Effector memory CD8-positive, alpha-beta T cell (primary cell): ENCODE measurements around the gene SNPH.

Source experiments
- ATAC-seq: fragments of 150-1000 bp; cut with Tn5 transposase; replicated peaks from 2 replicates; pipeline ENCODE4 v1.10.0; 2021; ENCODE audit warnings: mild to moderate bottlenecking, moderate library complexity
- DNase-seq, 3 experiments: peaks; one replicate each; pipeline ENCODE4 v3.0.0; 2021
- H3K27ac Mint-ChIP-seq, 2 donors: one replicate each; pipeline ENCODE4 v1.8.0; 2022; ENCODE audit warnings: mild to moderate bottlenecking in 2 of 2, mixed read lengths in 2 of 2, moderate library complexity in 2 of 2
- H3K27me3 Mint-ChIP-seq, 2 donors: one replicate each; pipeline ENCODE4 v1.8.0; 2022; ENCODE audit warnings: mixed read lengths in 2 of 2
- H3K36me3 Mint-ChIP-seq: one replicate; pipeline ENCODE4 v1.8.0; 2022; ENCODE audit warnings: mild to moderate bottlenecking, moderate library complexity, mixed read lengths; ENCODE audit not compliant: insufficient read depth
- H3K4me1 Mint-ChIP-seq, 2 donors: one replicate each; pipeline ENCODE4 v1.8.0; 2022; ENCODE audit warnings: low read depth in 2 of 2, mixed read lengths in 2 of 2
- H3K4me3 Mint-ChIP-seq, 2 donors: one replicate each; pipeline ENCODE4 v1.8.0; 2022; ENCODE audit warnings: mild to moderate bottlenecking in 2 of 2, mixed read lengths in 2 of 2, moderate library complexity in 2 of 2
- H3K9me3 Mint-ChIP-seq, 2 donors: one replicate each; pipeline ENCODE4 v1.8.0; 2022; ENCODE audit warnings: mixed read lengths in 2 of 2

The SNPH gene

DNA sequence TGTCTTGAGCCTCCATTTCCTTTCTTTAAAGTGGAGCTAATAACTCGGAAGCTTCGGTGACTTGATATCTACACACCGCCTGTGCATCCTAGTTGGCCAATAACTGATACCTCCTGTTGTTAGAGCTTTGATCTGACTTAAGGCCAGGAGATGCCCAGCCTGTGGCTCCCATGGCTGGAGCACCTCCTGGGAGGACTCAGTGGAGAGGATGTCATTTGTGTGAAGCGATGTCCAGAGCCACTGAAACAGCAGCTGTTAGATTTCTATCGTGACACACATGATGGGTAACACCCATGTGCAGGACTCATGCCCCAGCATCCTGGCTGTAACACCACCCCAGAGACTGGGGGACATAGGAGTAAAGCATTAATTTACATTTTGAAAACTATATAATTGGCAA is 32.1 kb downstream of the SNPH start:
- H3K9me3 Mint-ChIP-seq, result no peaks in the 10 kb centered on the region
- H3K4me1 Mint-ChIP-seq, result peaks cover 8 to 15% of the 10 kb centered on the region in 2 donors
- H3K27ac Mint-ChIP-seq, result no peak overlapping the region
- H3K36me3 Mint-ChIP-seq, result no peaks in the 10 kb centered on the region
- DNase-seq, result no peak
- H3K4me3 Mint-ChIP-seq, result no peak overlapping the region
- H3K27me3 Mint-ChIP-seq, result no peaks in the 10 kb centered on the region
- no peak for ATAC-seq

DNA sequence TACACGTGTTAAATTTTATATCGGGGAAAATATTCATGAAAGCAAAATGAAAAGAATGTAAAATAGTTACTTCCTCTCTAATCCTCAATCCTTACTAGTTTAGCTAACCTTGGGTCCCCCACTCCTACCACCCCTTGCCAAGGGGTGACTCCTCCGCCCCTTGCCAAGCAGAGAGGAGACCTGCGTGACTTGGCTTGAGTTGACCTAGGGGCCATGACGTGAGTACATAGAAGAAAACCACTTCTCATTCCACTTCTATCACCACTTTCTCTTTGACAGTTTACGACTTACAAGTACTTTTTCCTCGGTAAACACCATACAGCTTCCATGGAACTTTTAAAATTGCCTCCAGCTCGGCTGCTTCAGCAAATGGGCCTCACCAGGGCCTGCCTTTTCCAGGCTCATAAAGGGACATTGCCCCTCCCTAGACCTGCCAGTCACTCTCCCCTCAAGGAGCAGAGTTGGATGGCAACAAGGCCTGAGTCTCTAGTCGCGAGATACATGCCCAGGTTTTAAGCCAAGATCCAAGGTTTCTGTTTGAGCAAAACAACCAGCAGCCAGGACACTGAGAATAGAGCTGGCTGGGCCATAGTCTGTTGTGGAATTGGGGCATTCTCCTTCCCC is 32.9 kb downstream of the SNPH start:
- Mint-ChIP-seq H3K9me3 (no peaks in the 10 kb centered on the region), H3K4me1 (peaks cover 8 to 15% of the 10 kb centered on the region in 2 donors), H3K27ac (no peak overlapping the region), H3K27me3 (no peaks in the 10 kb centered on the region), H3K36me3 (no peaks in the 10 kb centered on the region), H3K4me3 (no peak overlapping the region)
- no peak for ATAC-seq
- DNase-seq, result no peak

DNA sequence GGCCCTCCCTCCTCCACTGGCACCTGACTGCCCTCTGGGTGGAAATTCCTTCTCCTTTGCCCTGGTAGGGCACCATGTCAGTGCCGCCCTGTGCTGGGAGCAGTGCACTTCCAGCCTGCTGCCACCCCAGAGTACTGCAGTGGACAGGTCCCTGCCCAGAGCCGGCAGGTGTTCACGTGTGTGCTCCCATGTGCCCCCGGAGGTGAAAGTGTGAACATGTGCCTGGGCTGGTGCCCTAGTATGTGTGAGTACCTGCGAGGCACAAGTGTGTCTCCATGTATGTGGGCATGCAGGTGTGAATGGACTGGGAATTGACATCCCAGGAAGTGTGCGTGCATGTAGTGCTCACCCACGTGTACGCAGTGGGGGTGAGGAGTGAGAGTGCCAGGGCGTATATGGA is 33.4 kb downstream of the SNPH start:
- DNase-seq (no peak), ATAC-seq (peak; percentile 49)
- Mint-ChIP-seq H3K4me1 (peaks cover 8 to 15% of the 10 kb centered on the region in 2 donors), H3K36me3 (peaks cover 3% of the 10 kb centered on the region), H3K27ac (peak overlapping the region in 1 of 2 donors; percentile 13), H3K27me3 (no peaks in the 10 kb centered on the region), H3K4me3 (no peak overlapping the region), H3K9me3 (no peaks in the 10 kb centered on the region)

DNA sequence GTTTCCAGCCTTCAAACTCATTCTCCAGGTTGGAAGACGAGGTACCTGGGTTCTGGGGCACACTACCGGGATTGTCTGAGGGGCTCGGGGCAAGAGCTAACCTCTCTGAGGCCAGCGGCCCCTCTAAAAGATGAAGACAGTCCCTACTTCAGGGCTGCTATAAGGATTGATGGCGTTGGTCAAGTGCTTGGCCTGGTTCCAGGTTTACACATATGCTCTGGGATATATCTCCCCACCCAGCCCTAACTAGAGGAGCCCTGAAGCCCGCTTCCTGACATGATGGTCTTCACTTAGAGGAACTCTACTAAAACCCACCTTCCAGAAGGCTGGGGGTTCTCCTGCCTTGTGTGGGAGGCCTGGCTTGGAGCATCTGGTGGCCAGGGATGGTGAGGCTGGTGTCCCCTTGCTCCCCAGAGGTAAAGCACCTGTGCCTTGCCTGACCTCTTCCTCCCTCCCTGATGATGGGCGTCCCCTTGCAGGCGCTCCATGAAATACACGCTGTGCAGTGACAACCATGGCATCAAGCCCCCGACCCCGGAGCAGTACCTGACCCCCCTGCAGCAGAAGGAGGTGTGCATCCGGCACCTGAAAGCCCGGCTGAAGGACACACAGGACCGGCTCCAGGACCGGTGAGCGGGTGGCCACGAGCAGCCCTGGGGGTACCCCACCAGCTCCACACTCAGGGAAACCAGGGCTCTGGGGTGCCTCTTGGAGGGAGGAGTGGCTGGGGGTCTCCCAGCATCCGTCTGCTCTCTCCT is 34.2 kb downstream of the SNPH start:
- Mint-ChIP-seq H3K4me1 (peaks cover 8 to 15% of the 10 kb centered on the region in 2 donors), H3K27ac (peak overlapping the region; percentile 92 to 94), H3K4me3 (no peak overlapping the region), H3K9me3 (no peaks in the 10 kb centered on the region), H3K36me3 (peaks cover 3% of the 10 kb centered on the region), H3K27me3 (no peaks in the 10 kb centered on the region)
- DNase-seq (no peak), ATAC-seq (no peak)

DNA sequence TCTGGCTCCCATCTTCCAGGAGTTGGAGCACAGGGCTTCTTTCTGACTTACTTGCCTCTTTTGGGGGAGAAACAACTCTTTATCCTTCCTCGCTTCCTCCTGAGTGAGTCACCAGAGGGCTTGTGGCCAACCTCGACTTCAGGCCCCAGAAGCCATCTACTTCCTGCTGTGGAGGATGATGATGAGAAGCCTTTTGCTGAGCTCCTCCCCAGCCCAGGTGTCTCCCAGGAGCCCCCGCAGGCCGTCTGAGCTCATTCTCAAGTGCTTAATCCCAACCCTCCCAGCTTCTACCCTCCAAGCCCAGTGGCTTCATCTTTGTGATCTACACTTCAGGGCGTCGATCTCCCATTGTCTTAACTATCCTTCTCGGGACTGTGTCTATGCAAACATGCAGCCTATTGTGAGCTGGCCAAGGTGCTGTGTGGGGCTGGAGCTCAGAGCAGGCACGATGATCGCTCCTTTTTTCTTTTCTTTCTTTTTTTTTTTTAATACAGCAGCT is 35.0 kb downstream of the SNPH start:
- peak overlapping the region; percentile 59 to 64 for H3K4me3 Mint-ChIP-seq

DNA sequence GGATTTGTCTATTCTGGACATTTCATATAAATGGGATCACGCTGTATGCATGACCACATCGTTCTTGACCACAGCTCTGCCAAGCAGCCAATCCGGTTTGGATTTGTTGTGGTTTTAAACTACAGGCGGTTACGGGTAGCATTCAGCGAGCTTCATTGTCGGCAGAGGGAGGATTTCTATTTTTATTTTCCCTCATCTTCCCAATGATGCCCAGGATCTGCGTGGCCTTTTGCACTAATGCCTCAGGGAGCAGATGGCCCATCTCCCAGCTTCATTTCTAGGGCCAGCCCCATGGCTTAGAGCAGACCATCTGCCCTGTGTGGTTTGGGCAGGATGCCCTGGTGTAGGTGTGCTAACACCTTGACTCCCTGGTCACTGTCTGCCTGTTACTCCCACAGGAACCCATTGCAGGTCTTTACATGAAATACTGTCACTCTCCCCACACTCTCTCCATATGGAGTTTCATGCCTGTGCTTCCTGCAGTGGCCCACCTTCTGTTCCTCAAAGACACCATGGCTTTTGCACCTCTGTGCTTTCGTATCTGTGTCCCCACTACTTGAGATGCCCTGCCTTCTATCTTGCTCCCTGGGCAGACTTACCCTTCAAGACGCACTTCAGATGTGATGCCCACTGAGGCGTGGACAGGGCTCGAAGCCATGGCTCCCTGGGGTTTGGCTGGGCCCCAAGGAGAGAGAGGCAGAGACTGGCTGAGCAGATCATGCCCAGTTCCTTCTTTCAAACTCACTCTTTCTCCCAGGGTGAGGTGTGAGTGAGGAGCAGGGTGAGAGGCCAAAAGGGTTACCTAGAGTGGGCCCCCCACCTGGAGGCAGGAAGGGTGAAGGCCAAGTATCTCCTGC is 36.8 kb downstream of the SNPH start:
- peaks cover 8 to 13% of the 10 kb centered on the region in 2 donors for H3K4me1 Mint-ChIP-seq
- H3K27me3 Mint-ChIP-seq, result no peaks in the 10 kb centered on the region
- peak; percentile 22 for ATAC-seq
- no peak overlapping the region for H3K27ac Mint-ChIP-seq
- DNase-seq, result no peak
- H3K4me3 Mint-ChIP-seq, result no peak overlapping the region
- H3K9me3 Mint-ChIP-seq, result no peaks in the 10 kb centered on the region
- H3K36me3 Mint-ChIP-seq, result peaks cover 6% of the 10 kb centered on the region

More for the DNA sequence above, 35.0 kb downstream of the SNPH start:
- no peaks in the 10 kb centered on the region for H3K9me3 Mint-ChIP-seq
- ATAC-seq (peak; percentile 73), DNase-seq (peak in 1 of 3 experiments; percentile 19)
- H3K36me3 Mint-ChIP-seq, result peaks cover 3% of the 10 kb centered on the region
- no peaks in the 10 kb centered on the region for H3K27me3 Mint-ChIP-seq
- peaks cover 8 to 15% of the 10 kb centered on the region in 2 donors for H3K4me1 Mint-ChIP-seq
- peak overlapping the region; percentile 92 to 94 for H3K27ac Mint-ChIP-seq

DNA sequence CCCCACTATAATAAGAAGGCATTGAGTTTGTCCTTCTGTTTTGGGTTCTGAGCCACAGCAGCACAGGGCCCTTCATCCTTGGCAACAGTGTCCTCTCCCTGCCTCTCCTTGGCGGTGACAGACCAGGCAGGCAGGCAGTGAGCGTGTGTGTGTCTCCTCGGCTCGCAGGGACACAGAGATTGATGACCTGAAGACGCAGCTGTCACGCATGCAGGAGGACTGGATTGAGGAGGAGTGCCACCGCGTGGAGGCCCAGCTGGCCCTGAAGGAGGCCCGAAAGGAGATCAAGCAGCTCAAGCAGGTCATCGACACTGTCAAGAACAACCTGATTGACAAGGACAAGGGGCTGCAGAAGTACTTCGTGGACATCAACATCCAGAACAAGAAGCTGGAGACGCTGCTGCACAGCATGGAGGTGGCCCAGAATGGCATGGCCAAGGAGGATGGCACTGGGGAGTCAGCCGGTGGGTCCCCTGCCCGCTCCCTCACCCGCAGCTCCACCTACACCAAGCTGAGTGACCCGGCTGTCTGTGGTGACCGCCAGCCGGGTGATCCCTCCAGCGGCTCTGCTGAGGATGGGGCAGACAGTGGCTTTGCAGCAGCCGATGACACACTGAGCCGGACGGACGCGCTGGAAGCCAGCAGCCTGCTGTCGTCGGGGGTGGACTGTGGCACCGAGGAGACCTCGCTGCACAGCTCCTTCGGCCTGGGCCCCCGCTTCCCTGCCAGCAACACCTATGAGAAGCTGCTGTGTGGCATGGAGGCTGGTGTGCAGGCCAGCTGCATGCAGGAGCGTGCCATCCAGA is 38.8 kb downstream of the SNPH start:
- Mint-ChIP-seq H3K4me1 (peaks cover 8 to 11% of the 10 kb centered on the region in 2 donors), H3K4me3 (no peak overlapping the region), H3K36me3 (peaks cover 6% of the 10 kb centered on the region), H3K27ac (no peak overlapping the region), H3K9me3 (no peaks in the 10 kb centered on the region), H3K27me3 (no peaks in the 10 kb centered on the region)
- DNase-seq (no peak), ATAC-seq (no peak)

DNA sequence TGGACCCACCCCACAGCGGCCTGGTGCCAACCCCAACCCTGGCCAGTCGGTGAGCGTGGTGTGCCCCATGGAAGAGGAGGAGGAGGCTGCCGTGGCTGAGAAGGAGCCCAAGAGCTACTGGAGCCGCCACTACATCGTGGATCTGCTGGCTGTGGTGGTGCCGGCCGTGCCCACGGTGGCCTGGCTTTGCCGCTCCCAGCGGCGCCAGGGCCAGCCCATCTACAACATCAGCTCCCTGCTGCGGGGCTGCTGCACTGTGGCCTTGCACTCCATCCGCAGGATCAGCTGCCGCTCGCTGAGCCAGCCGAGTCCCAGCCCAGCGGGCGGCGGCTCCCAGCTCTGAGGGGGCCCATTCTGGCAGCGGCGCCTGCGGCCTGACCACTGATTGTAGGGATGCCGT is 39.6 kb downstream of the SNPH start:
- Mint-ChIP-seq H3K36me3 (peaks cover 6% of the 10 kb centered on the region), H3K9me3 (no peaks in the 10 kb centered on the region), H3K27ac (no peak overlapping the region), H3K4me3 (no peak overlapping the region), H3K27me3 (no peaks in the 10 kb centered on the region), H3K4me1 (peaks cover 7 to 8% of the 10 kb centered on the region in 2 donors)
- DNase-seq (no peak), ATAC-seq (no peak)

DNA sequence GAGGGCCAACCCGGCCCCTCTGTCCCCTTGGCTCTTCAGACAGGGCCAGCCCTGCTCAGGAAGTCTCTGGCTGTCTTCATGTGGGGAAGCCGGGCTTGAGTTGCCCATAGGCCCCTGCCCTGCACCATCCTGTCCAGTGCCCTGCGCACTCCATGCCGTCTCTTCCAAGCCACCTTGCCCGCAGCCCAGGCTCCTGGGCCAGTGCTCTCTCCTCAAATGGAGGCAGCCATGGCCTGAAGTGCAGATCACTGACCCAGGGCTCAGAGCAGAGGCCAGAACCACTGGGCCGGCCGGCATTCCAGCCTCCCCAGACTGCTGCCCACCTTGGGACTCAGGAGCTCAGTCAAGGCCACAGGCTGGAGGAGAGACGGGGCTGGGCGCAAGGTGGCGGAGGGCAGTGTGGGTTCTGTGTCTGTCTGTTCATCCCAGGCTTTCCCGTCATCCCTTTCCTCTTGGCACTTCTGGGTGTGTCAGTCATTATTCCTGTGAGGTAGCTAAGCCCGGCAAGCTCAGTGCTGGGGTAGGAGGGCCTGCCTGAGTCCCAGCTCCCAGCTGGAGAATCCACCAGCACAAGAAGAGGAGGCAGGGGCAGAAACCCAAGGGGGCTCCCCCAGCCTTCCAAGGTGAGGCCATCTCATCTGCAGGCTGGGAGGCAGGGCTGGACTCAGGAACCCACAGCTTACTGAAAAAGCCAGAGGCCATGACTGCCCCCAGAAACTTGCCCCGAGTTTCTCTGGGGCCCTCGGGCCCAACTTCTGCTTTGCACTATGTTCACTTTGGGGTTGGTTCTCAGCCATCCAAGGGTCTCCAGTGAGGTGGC is 40.4 kb downstream of the SNPH start:
- H3K27me3 Mint-ChIP-seq, result no peaks in the 10 kb centered on the region
- DNase-seq (no peak), ATAC-seq (no peak)
- no peak overlapping the region for H3K27ac Mint-ChIP-seq
- peaks cover 6% of the 10 kb centered on the region for H3K36me3 Mint-ChIP-seq
- H3K4me3 Mint-ChIP-seq, result no peak overlapping the region
- no peaks in the 10 kb centered on the region for H3K9me3 Mint-ChIP-seq
- H3K4me1 Mint-ChIP-seq, result peaks cover 0 to 1% of the 10 kb centered on the region in 2 donors

DNA sequence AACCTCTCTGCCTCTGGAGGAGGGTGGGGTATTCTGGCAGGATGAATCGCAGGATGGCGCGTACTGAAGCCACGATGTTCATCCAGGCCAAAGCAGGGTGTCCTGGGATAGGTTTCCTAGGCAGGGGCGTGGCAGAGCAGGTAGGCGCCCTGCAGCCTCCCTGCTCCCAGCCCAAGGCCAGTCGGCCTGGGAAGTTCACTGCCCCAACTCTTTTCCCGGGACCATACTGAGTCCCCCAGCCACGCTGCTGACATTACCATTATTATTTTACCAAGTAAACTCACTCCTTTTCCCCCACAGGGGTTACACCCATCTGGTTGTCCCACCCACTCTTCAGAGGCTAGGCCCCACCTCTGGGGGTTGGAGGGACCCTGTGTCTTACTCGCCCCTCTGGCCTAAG is 41.1 kb downstream of the SNPH start:
- H3K9me3 Mint-ChIP-seq, result no peaks in the 10 kb centered on the region
- peaks cover 6% of the 10 kb centered on the region for H3K36me3 Mint-ChIP-seq
- H3K27ac Mint-ChIP-seq, result no peak overlapping the region
- DNase-seq (no peak), ATAC-seq (no peak)
- peaks cover 0 to 1% of the 10 kb centered on the region in 2 donors for H3K4me1 Mint-ChIP-seq
- H3K4me3 Mint-ChIP-seq, result no peak overlapping the region
- H3K27me3 Mint-ChIP-seq, result no peaks in the 10 kb centered on the region

DNA sequence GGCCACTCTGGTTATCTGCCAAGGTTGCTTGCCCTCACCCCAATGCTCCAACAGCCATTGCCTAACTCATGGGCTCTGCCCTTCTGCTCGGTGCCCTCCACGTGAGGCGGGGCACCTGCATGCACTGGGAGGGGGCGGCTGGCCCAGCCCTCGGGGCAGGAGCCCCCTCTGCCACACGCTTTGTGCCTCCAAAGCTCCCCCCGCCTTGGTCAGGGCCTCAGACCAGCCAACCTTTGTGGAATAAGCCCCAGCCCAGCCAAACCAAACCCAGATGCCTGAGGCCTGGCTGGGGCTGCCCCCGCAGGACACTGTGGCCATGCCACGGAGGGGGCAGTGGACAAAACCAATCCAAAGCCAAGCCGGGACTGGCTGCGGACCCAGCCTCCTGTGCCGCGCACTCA is 41.5 kb downstream of the SNPH start:
- H3K36me3 Mint-ChIP-seq, result peaks cover 6% of the 10 kb centered on the region
- H3K4me3 Mint-ChIP-seq, result no peak overlapping the region
- no peaks in the 10 kb centered on the region for H3K27me3 Mint-ChIP-seq
- ATAC-seq, result no peak
- H3K9me3 Mint-ChIP-seq, result no peaks in the 10 kb centered on the region
- peaks cover 0 to 1% of the 10 kb centered on the region in 2 donors for H3K4me1 Mint-ChIP-seq
- DNase-seq, result no peak
- H3K27ac Mint-ChIP-seq, result no peak overlapping the region

DNA sequence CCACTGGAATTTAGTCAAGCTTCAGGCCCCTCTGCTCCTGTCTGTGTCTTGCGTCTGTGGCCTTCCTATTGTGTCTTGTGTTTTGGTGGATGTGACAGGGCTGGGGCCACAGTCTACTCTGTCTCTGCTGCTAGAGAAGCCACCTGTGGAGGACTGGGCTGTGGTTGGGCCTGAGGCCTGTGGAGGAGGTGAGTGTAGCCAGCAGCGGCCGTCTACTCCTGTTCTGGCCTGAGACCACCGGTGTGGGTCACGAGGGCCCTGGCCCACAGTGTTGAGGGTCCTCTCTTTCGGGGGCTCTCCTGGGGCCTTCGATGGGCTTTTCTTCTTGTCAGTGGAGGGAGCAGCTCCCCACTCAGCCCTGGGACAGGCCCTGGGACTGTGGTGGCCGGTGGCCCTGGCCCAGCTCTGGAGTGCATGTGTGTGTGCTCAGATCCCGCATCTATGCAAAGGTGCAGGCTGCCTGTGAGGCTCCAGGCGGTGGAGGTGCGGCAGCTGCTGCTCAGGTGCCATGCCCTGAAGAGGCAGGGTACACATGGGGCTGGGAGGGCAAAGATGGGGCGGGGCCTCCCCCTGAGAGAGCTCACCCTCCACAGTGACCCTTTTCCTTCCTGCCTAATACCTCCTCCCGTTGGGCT is 42.1 kb downstream of the SNPH start:
- H3K27ac Mint-ChIP-seq, result no peak overlapping the region
- no peaks in the 10 kb centered on the region for H3K9me3 Mint-ChIP-seq

More for the DNA sequence above, 42.1 kb downstream of the SNPH start:
- Mint-ChIP-seq H3K4me3 (no peak overlapping the region), H3K36me3 (peaks cover 6% of the 10 kb centered on the region), H3K27me3 (no peaks in the 10 kb centered on the region), H3K4me1 (peaks cover 0 to 1% of the 10 kb centered on the region in 2 donors)
- DNase-seq, result no peak
- ATAC-seq, result no peak
